GF-D8 (cell line): ENCODE data around the gene ACSS3.
"Not testable (repeated sequence)": the region's sequence is repeated elsewhere in the genome, so short reads cannot be mapped to it uniquely, and the experiment has no call there.

Experiments
- DNase-seq: peaks from one replicate; lab custom pipeline; 2025; lab: John Stamatoyannopoulos, UW

ACSS3 gene

GRCh38 chr12:81077686-81078441 is at the start of gene ACSS3:
ACSS3 (plus strand) TSS chr12:81078079; CDS start chr12:81078121, 42 bp downstream.
- no peak for DNase-seq

GRCh38 chr12:81034926-81035325 is 43.0 kb upstream of the ACSS3 start:
- DNase-seq = no peak

GRCh38 chr12:81039231-81039630 is 38.6 kb upstream of the ACSS3 start:
- DNase-seq = no peak

- DNase-seq = no peak
Observed at GRCh38 chr12:81043979-81044740, 33.7 kb upstream of the ACSS3 start.

GRCh38 chr12:81064971-81065370 is 12.9 kb upstream of the ACSS3 start:
- DNase-seq = not testable (repeated sequence)

- DNase-seq = no peak
Observed at GRCh38 chr12:81070846-81071245, 7.0 kb upstream of the ACSS3 start.

GRCh38 chr12:81075539-81075938 is 2.3 kb upstream of the ACSS3 start:
- DNase-seq = no peak

GRCh38 chr12:81077329-81077685 is 572 bp upstream of the ACSS3 start:
- no peak for DNase-seq

- DNase-seq = no peak
Observed at GRCh38 chr12:81078469-81079196, 754 bp downstream of the ACSS3 start.

GRCh38 chr12:81079280-81080076 is 1.6 kb downstream of the ACSS3 start:
- DNase-seq = no peak

GRCh38 chr12:81080431-81080983 is 2.6 kb downstream of the ACSS3 start:
- DNase-seq = no peak

- no peak for DNase-seq
Observed at GRCh38 chr12:81081726-81082125, 3.8 kb downstream of the ACSS3 start.

GRCh38 chr12:81083018-81083417 is 5.1 kb downstream of the ACSS3 start:
- DNase-seq = no peak

GRCh38 chr12:81083906-81084513 is 6.1 kb downstream of the ACSS3 start:
- DNase-seq = no peak

GRCh38 chr12:81084811-81085350 is 7.0 kb downstream of the ACSS3 start:
- no peak for DNase-seq

- DNase-seq = no peak
Observed at GRCh38 chr12:81085832-81086231, 8.0 kb downstream of the ACSS3 start.

- no peak for DNase-seq
Observed at GRCh38 chr12:81086342-81086741, 8.5 kb downstream of the ACSS3 start.

- no peak for DNase-seq
Observed at GRCh38 chr12:81088221-81088620, 10.3 kb downstream of the ACSS3 start.

- no peak for DNase-seq
Observed at GRCh38 chr12:81089412-81089811, 11.5 kb downstream of the ACSS3 start.

GRCh38 chr12:81092053-81092452 is 14.2 kb downstream of the ACSS3 start:
- DNase-seq = no peak
